HCT116 (cell line): ENCODE data around the gene GPR27. TPM values are rescaled to one million over a fixed set of nuclear protein-coding genes. Genes with fewer than 3 reads are reported as not detected.

Experiments used
- ATAC-seq: fragments of 200-7000 bp; cut with Tn5 transposase; 2 replicates; pipeline ENCODE4 v1.9.1; 2020; ENCODE audit warnings: mild to moderate bottlenecking, moderate library complexity
- BruUV-seq: library from RNA; stranded (reverse); fragments of 400-500 nt; replicated peaks from 2 replicates; lab custom pipeline; 2021; lab: Mats Ljungman, UMichigan
- CTCF ChIA-PET: fragments of 300-600 bp; sonication (Branson Sonifier 250); formaldehyde crosslinking; loops from one replicate; lab custom pipeline; 2021; ENCODE audit warnings: antibody characterized with exemption; lab: Charles Lee
- POLR2A ChIA-PET: fragments of 300-600, 350-600 bp; sonication (Branson Sonifier 250); formaldehyde crosslinking; loops from one replicate; lab custom pipeline; 2021; ENCODE audit warnings: antibody characterized with exemption; lab: Charles Lee
- RAD21 ChIA-PET, 2 experiments: fragments of 300-600 bp; sonication (Branson Sonifier 250); formaldehyde crosslinking; loops; one replicate each; lab custom pipeline; 2023; ENCODE audit warnings: low total read pairs in 2 of 2; ENCODE audit not compliant: uncharacterized antibody in 2 of 2, unreplicated experiment in 2 of 2, low non-redundant PET in 1 of 2; lab: Charles Lee
- DNase-seq: peaks from one replicate; pipeline ENCODE4 v3.0.0-alpha.2; 2010; ENCODE audit warnings: low read depth, low spot score
- H2AFZ ChIP-seq: fragments of 200-600 bp; shearing (Covaris generic), sonication (generic); 2 replicates; pipeline ENCODE4 v1.6.1; 2017; ENCODE audit warnings: low read depth, mixed run types, mixed read lengths, antibody characterized with exemption, low read length; ENCODE audit not compliant: poor library complexity, severe bottlenecking
- H3K27ac ChIP-seq: 2 replicates; pipeline ENCODE4 v1.5.1; 2012; ENCODE audit warnings: low read depth, low read length
- H3K27me3 ChIP-seq: fragments of 200-600 bp; sonication (generic); 2 replicates; pipeline ENCODE4 v1.6.1; 2016; ENCODE audit warnings: mixed run types, low read length, mixed read lengths; ENCODE audit not compliant: insufficient read depth
- H3K36me3 ChIP-seq, 2 experiments: fragments of 200-500 bp in 1 of 2; fragments of 200-600 bp in 1 of 2; sonication (Bioruptor generic) in 1 of 2; sonication (generic) in 1 of 2; 2 replicates each; pipeline versions ENCODE4 v1.5.1 to v1.6.1; 2014 to 2016; ENCODE audit warnings: low read length in 2 of 2, inconsistent platforms in 1 of 2, mixed read lengths in 1 of 2, mixed run types in 1 of 2; ENCODE audit not compliant: insufficient read depth in 2 of 2, control insufficient read depth in 1 of 2
- H3K4me1 ChIP-seq, 2 experiments: fragments of 200-600 bp in 1 of 2; sonication (generic) in 1 of 2; 2 replicates each; pipeline versions ENCODE4 v1.5.1 to v1.6.1; 2012 to 2017; ENCODE audit warnings: low read length in 2 of 2, inconsistent platforms in 1 of 2, mild to moderate bottlenecking in 1 of 2, mixed read lengths in 1 of 2, mixed run types in 1 of 2, moderate library complexity in 1 of 2; ENCODE audit not compliant: insufficient read depth in 2 of 2, control insufficient read depth in 1 of 2
- H3K4me2 ChIP-seq: fragments of 200-600 bp; sonication (generic); 2 replicates; pipeline ENCODE4 v1.6.1; 2017; ENCODE audit warnings: mixed run types, low read length, mixed read lengths
- H3K4me3 ChIP-seq, 2 experiments: fragments of 200-600 bp in 1 of 2; sonication (generic) in 1 of 2; replicated peaks in 1 of 2; 2 replicates each; pipeline ENCODE4 v1.5.1; 2011 to 2016; ENCODE audit warnings: low read length in 2 of 2, control low read depth in 1 of 2, low read depth in 1 of 2, mild to moderate bottlenecking in 1 of 2, mixed read lengths in 1 of 2, mixed run types in 1 of 2
- H3K79me2 ChIP-seq: fragments of 200-600 bp; sonication (generic); 2 replicates; pipeline ENCODE4 v1.6.1; 2017; ENCODE audit warnings: mild to moderate bottlenecking, mixed run types, low read length, moderate library complexity, mixed read lengths; ENCODE audit not compliant: insufficient read depth
- H3K9ac ChIP-seq: fragments of 200-600 bp; sonication (generic); 2 replicates; pipeline ENCODE4 v1.6.1; 2016; ENCODE audit warnings: low read length, mixed read lengths
- H3K9me2 ChIP-seq: fragments of 200-600 bp; sonication (generic), shearing (Covaris generic); 2 replicates; pipeline ENCODE4 v1.6.1; 2017; ENCODE audit warnings: mixed run types, mild to moderate bottlenecking, moderate library complexity; ENCODE audit not compliant: insufficient read depth
- H3K9me3 ChIP-seq, 2 experiments: fragments of 200-500 bp in 1 of 2; fragments of 200-600 bp in 1 of 2; sonication (Bioruptor generic) in 1 of 2; sonication (generic) in 1 of 2; 2 replicates each; pipeline ENCODE4 v1.6.1; 2014 to 2017; ENCODE audit warnings: low read length in 2 of 2, mixed read lengths in 2 of 2, inconsistent platforms in 1 of 2, low read depth in 1 of 2, mild to moderate bottlenecking in 1 of 2, mixed run types in 1 of 2, moderate library complexity in 1 of 2; ENCODE audit not compliant: control insufficient read depth in 1 of 2, insufficient read depth in 1 of 2
- H4K20me1 ChIP-seq: fragments of 200-600 bp; sonication (generic), shearing (Covaris generic); 2 replicates; pipeline ENCODE4 v1.6.1; 2017; ENCODE audit warnings: mixed run types, mild to moderate bottlenecking, moderate library complexity; ENCODE audit not compliant: insufficient read depth
- ATF3 ChIP-seq: IDR thresholded peaks from 2 replicates; pipeline ENCODE4 v1.6.1; 2012
- CTCF ChIP-seq, 3 experiments: fragments of 200-600 bp in 1 of 3; sonication (generic) in 1 of 3; IDR thresholded peaks in 2 of 3; conservative IDR thresholded peaks in 1 of 3; 2 replicates each; pipeline ENCODE4 v1.5.1; 2012 to 2017; ENCODE audit warnings: low read depth in 2 of 3, low read length in 2 of 3, antibody characterized with exemption in 1 of 3, borderline replicate concordance in 1 of 3, control low read depth in 1 of 3, mild to moderate bottlenecking in 1 of 3, mixed read lengths in 1 of 3, mixed run types in 1 of 3, moderate library complexity in 1 of 3; ENCODE audit not compliant: insufficient read depth in 1 of 3
- EGR1 ChIP-seq: IDR thresholded peaks from 2 replicates; pipeline ENCODE4 v1.6.1; 2012; ENCODE audit warnings: low read depth
- ELF1 ChIP-seq: IDR thresholded peaks from 2 replicates; pipeline ENCODE4 v1.6.1; 2012; ENCODE audit warnings: low read depth, borderline replicate concordance
- EZH2phosphoT487 ChIP-seq: fragments of 200-600 bp; IDR thresholded peaks from 2 replicates; pipeline ENCODE4 v1.6.1; 2018; ENCODE audit warnings: antibody characterized with exemption, borderline replicate concordance
- FOSL1 ChIP-seq: IDR thresholded peaks from 2 replicates; pipeline ENCODE4 v1.6.1; 2012; ENCODE audit warnings: low read depth
- JUND ChIP-seq: IDR thresholded peaks from 2 replicates; pipeline ENCODE4 v1.6.1; 2012
- POLR2A ChIP-seq: IDR thresholded peaks from 2 replicates; pipeline ENCODE4 v1.7.0; 2011; ENCODE audit warnings: borderline replicate concordance; ENCODE audit not compliant: insufficient read depth, insufficient read length; ENCODE audit errors: extremely low read depth
- RAD21 ChIP-seq: IDR thresholded peaks from 2 replicates; pipeline ENCODE4 v1.6.1; 2012; ENCODE audit warnings: low read depth, mild to moderate bottlenecking
- REST ChIP-seq: IDR thresholded peaks from 2 replicates; pipeline ENCODE4 v1.6.1; 2012; ENCODE audit warnings: low read depth
- SRF ChIP-seq: IDR thresholded peaks from 2 replicates; pipeline ENCODE4 v1.6.1; 2012; ENCODE audit warnings: low read depth
- ZFX ChIP-seq: fragments of 450-650 bp; IDR thresholded peaks from 2 replicates; pipeline ENCODE4 v1.6.1; 2017
- ZNF274 ChIP-seq: fragments of 200-500 bp; sonication (Bioruptor generic); IDR thresholded peaks from 2 replicates; pipeline ENCODE4 v1.6.1; 2014; ENCODE audit warnings: mild to moderate bottlenecking, low read depth, low read length, inconsistent platforms
- intact Hi-C: fragments of 100-400 bp; cut with micrococcal nuclease; formaldehyde crosslinking; loops from 2 replicates; pipeline ENCODE4 v1.10.0; 2022
- total RNA-seq: library from RNA; stranded (reverse); gene quantifications from one replicate; pipeline ENCODE4 v1.2.1, GENCODE V29; 2021; ENCODE audit not compliant: unreplicated experiment
- TF ChIP-seq, protein P1 (sequence below): IDR thresholded peaks from 2 replicates; pipeline ENCODE4 v1.6.1; 2011; ENCODE audit warnings: mild to moderate bottlenecking, low read length, moderate library complexity; ENCODE audit not compliant: insufficient replicate concordance; ENCODE audit errors: extremely low read depth

GPR27 gene
- total RNA-seq, 1 experiment from 2014 or later, result not detected

GRCh38 chr3:71801986-71802385 lies 48.3 kb downstream of the GPR27 start:
- POLR2A ChIA-PET, result no interaction called here
- no peak overlapping the region for H2AFZ ChIP-seq
- ATAC-seq, result no peak
- BruUV-seq, result no TSS peak
- H4K20me1 ChIP-seq, result no peaks in the 10 kb centered on the region
- TF ChIP-seq EZH2phosphoT487 (no peak), SRF (no peak)
- TF ChIP-seq, all 23 proteins: peak for 0
- Histone ChIP-seq H3K27me3 (peaks cover 21% of the 10 kb centered on the region), H3K36me3 (no peaks in the 10 kb centered on the region), H3K4me1 (no peaks in the 10 kb centered on the region), H3K9me2 (no peaks in the 10 kb centered on the region), H3K79me2 (no peaks in the 10 kb centered on the region), H3K27ac (no peak overlapping the region), H3K9me3 (no peaks in the 10 kb centered on the region), H3K9ac (no peak overlapping the region), H3K4me3 (no peak overlapping the region), H3K4me2 (no peak overlapping the region)
- ChIA-PET CTCF (no interaction called here), RAD21 (no interaction called here)
- intact Hi-C loops, result no loop called here
- no peak for DNase-seq

DNA sequence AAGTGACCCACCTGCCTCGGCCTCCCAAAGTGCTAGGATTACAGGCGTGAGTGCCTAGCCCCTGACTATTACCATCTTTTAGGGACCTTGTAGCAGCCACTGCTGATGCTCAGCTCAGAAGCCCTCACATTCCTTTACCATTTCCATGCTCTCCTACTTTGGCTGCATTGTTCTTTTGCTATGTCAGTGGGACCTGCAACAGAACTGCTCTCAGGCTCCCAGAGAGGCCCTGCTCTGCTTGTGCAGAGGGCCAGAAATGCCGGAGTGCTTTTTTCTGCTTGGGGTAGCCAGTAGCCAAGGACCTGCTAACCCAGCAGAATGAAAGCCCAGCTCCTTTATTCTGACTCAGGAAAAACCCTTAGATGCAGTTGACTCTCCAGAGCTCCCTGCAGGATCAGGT lies 49.6 kb downstream of the GPR27 start:
- Histone ChIP-seq H3K79me2 (no peaks in the 10 kb centered on the region), H3K27me3 (peaks cover 21% of the 10 kb centered on the region), H2AFZ (no peak overlapping the region), H3K9ac (no peak overlapping the region), H3K4me1 (no peaks in the 10 kb centered on the region), H3K36me3 (no peaks in the 10 kb centered on the region), H3K27ac (no peak overlapping the region), H4K20me1 (no peaks in the 10 kb centered on the region), H3K4me2 (no peak overlapping the region), H3K9me2 (no peaks in the 10 kb centered on the region), H3K9me3 (no peaks in the 10 kb centered on the region), H3K4me3 (no peak overlapping the region)
- no TSS peak for BruUV-seq
- ATAC-seq, result no peak
- no peak for DNase-seq
- intact Hi-C loops, result no loop called here
- POLR2A ChIA-PET, result no interaction called here
- CTCF ChIA-PET, result no interaction called here
- RAD21 ChIA-PET, result no interaction called here
- TF ChIP-seq RAD21, result no peak
- TF ChIP-seq ELF1, result no peak
- no peak for TF ChIP-seq CTCF (IDR thresholded peaks at IDR 0.05 in 2 of 3, conservative IDR thresholded peaks at IDR 0.05 in 1 of 3; ENCODE audit: borderline replicate concordance in 1 of 3, insufficient read depth in 1 of 3, low read depth in 2 of 3, low read length in 2 of 3)
- TF ChIP-seq EGR1, result no peak
- no peak for TF ChIP-seq REST
- TF ChIP-seq ATF3, result no peak
- TF ChIP-seq FOSL1, result no peak
- no peak for TF ChIP-seq POLR2A
- TF ChIP-seq ZFX, result no peak
- TF ChIP-seq ZNF274, result no peak
- TF ChIP-seq SRF, result no peak
- no peak for TF ChIP-seq JUND
- TF ChIP-seq, protein P1, sequence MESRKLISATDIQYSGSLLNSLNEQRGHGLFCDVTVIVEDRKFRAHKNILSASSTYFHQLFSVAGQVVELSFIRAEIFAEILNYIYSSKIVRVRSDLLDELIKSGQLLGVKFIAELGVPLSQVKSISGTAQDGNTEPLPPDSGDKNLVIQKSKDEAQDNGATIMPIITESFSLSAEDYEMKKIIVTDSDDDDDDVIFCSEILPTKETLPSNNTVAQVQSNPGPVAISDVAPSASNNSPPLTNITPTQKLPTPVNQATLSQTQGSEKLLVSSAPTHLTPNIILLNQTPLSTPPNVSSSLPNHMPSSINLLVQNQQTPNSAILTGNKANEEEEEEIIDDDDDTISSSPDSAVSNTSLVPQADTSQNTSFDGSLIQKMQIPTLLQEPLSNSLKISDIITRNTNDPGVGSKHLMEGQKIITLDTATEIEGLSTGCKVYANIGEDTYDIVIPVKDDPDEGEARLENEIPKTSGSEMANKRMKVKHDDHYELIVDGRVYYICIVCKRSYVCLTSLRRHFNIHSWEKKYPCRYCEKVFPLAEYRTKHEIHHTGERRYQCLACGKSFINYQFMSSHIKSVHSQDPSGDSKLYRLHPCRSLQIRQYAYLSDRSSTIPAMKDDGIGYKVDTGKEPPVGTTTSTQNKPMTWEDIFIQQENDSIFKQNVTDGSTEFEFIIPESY, result no peak
